Peyer's patch (tissue), 4 donors: ENCODE measurements around the gene MFAP5. TPM values are rescaled to one million over a fixed set of nuclear protein-coding genes. Genes with fewer than 3 reads are reported as not detected.

Experiments used
- DNase-seq, 3 donors: peaks; one replicate each; pipeline ENCODE4 v3.0.0-alpha.2; 2017 to 2019
- H3K27ac ChIP-seq, 4 donors: fragments of 200-600 bp; sonication (generic); one replicate each; pipeline ENCODE4 v1.5.1; 2016 to 2019
- H3K27me3 ChIP-seq, 2 donors: fragments of 200-600 bp; sonication (generic); one replicate each; pipeline ENCODE4 v1.5.1; 2019
- H3K36me3 ChIP-seq, 3 donors: fragments of 200-600 bp; sonication (generic); one replicate each; pipeline ENCODE4 v1.5.1; 2016 to 2019
- H3K4me1 ChIP-seq, 4 donors: fragments of 200-600 bp; sonication (generic); one replicate each; pipeline ENCODE4 v1.5.1; 2016 to 2019
- H3K4me3 ChIP-seq, 4 donors: fragments of 200-600 bp; sonication (generic); 1 replicate in 3 of 4; 2 replicates in 1 of 4; pipeline ENCODE4 v1.5.1; 2016 to 2019; ENCODE audit warnings: mild to moderate bottlenecking in 1 of 4
- H3K9me3 ChIP-seq, 4 donors: fragments of 200-600 bp; sonication (generic); one replicate each; pipeline ENCODE4 v1.5.1; 2016 to 2019; ENCODE audit warnings: mild to moderate bottlenecking in 1 of 4
- POLR2A ChIP-seq, 2 donors: fragments of 450-650 bp; IDR thresholded peaks; one replicate each; pipeline ENCODE4 v1.5.1; 2017; ENCODE audit warnings: antibody characterized with exemption in 2 of 2, mild to moderate bottlenecking in 2 of 2, moderate library complexity in 2 of 2
- total RNA-seq, 4 donors: library from RNA; depleted of rRNA; stranded (reverse); fragments of >200 nt; gene quantifications; one replicate each; pipeline ENCODE4 v1.1.0, GENCODE V29; 2016
- TF ChIP-seq, protein P1 (sequence below), 6 experiments: fragments of 450-650 bp in 4 of 6; fragments of 200-600 bp in 2 of 6; sonication (generic) in 1 of 6; IDR thresholded peaks; one replicate each; pipeline ENCODE4 v1.5.1; 2017 to 2019; ENCODE audit warnings: antibody characterized with exemption in 6 of 6, mild to moderate bottlenecking in 3 of 6, moderate library complexity in 1 of 6

Gene MFAP5
- total RNA-seq, 4 donors from 2014 or later: 17.3 to 67.4 (median 32.4) TPM

DNA sequence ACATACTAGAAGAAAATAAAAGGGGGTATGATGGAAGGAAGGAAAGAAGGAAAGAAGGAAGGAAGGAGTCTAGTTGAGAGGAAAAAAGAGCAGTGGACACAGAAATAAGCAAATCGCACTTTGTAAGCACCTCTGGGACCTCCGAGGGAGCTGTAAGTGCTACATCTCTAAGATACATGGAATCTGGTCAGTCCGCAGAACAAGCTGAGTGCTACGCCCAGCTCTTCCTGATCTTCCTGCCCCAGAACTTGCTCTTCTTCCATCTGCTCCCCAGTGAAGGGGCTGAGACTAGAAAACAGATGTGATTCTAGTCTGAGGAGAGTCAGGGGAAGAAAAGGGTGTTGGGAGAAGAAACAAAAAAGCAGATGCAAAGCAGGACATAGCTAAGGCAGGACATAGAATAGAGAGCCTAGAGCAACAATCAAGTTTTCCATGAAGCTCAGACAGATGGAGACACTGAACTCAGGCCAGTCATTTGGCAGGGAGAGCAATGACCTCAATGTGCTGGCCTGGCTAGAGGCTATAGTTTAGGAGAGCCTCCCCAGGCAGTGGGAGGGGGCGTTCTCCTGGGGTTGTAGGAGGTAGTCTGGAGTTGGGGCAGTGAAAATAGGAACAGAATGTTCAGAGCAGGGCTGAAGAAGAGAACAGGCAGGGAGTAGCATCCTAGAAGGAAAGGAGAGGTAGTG lies 1.7 kb upstream of the MFAP5 start:
- Histone ChIP-seq H3K36me3 (no peaks in the 10 kb centered on the region), H3K9me3 (no peaks in the 10 kb centered on the region), H3K4me3 (no peak overlapping the region), H3K27ac (peak overlapping the region in 1 of 4 donors; percentile 39), H3K4me1 (no peaks in the 10 kb centered on the region), H3K27me3 (no peaks in the 10 kb centered on the region)
- no peak for DNase-seq
- TF ChIP-seq POLR2A (IDR thresholded peaks at IDR 0.05): no peak
- TF ChIP-seq, protein P1, sequence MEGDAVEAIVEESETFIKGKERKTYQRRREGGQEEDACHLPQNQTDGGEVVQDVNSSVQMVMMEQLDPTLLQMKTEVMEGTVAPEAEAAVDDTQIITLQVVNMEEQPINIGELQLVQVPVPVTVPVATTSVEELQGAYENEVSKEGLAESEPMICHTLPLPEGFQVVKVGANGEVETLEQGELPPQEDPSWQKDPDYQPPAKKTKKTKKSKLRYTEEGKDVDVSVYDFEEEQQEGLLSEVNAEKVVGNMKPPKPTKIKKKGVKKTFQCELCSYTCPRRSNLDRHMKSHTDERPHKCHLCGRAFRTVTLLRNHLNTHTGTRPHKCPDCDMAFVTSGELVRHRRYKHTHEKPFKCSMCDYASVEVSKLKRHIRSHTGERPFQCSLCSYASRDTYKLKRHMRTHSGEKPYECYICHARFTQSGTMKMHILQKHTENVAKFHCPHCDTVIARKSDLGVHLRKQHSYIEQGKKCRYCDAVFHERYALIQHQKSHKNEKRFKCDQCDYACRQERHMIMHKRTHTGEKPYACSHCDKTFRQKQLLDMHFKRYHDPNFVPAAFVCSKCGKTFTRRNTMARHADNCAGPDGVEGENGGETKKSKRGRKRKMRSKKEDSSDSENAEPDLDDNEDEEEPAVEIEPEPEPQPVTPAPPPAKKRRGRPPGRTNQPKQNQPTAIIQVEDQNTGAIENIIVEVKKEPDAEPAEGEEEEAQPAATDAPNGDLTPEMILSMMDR (IDR thresholded peaks at IDR 0.05): no peak

- no peaks in the 10 kb centered on the region for H3K9me3 ChIP-seq
- DNase-seq: no peak
- H3K4me3 ChIP-seq: no peak overlapping the region
- no peaks in the 10 kb centered on the region for H3K4me1 ChIP-seq
- TF ChIP-seq, protein P1 (IDR thresholded peaks at IDR 0.05): no peak
- TF ChIP-seq POLR2A (IDR thresholded peaks at IDR 0.05): no peak
- H3K27me3 ChIP-seq: no peaks in the 10 kb centered on the region
- H3K36me3 ChIP-seq: no peaks in the 10 kb centered on the region
- H3K27ac ChIP-seq: no peak overlapping the region
These were observed 875 bp downstream of the MFAP5 start for GRCh38 chr12:8661751-8662150.

DNA sequence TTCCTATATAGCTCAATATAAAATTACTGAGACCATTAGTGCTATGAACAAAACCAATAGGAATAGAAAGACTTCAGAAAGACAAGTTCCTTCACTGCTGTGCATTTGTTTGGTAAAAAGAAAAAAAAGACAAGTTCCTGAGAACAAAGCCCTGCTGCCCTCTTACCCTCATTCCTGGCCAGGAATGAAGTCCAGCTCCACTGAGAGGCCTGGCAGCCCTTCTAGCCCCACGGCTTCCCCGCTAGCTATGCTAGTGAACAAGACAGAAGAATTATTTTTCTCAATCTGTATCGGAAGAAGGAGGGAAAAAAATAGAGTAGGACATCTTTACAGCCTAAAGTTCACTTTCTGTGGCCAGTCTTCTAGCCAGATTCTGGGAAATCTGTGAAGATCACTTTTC lies 1.6 kb downstream of the MFAP5 start:
- no peaks in the 10 kb centered on the region for H3K27me3 ChIP-seq
- DNase-seq: no peak
- no peaks in the 10 kb centered on the region for H3K4me1 ChIP-seq
- no peaks in the 10 kb centered on the region for H3K36me3 ChIP-seq
- no peaks in the 10 kb centered on the region for H3K9me3 ChIP-seq
- no peak overlapping the region for H3K4me3 ChIP-seq
- no peak for TF ChIP-seq POLR2A (IDR thresholded peaks at IDR 0.05)
- TF ChIP-seq, protein P1 (IDR thresholded peaks at IDR 0.05): no peak
- no peak overlapping the region for H3K27ac ChIP-seq

DNA sequence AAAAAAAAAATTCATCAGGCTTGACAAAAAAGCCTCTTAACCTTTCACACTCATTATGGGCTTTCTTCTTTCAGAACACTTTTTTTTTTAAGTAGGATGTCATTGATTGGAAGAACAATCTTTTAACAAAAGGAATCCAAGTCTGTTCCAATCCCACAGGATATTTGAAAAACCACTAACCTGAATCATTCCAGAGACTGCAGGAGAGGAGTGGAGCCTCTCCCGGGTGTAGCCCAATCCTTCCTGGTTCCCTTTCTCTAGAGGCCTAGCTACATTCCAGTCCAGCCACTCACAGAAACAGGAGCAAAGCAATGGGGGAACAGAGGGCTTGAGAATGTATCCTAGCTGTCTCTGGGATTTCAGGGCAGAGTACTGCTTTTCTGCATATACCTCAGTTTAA lies 4.3 kb downstream of the MFAP5 start:
- Histone ChIP-seq H3K4me3 (no peak overlapping the region), H3K9me3 (no peaks in the 10 kb centered on the region), H3K27ac (no peak overlapping the region), H3K4me1 (no peaks in the 10 kb centered on the region), H3K27me3 (no peaks in the 10 kb centered on the region), H3K36me3 (no peaks in the 10 kb centered on the region)
- TF ChIP-seq, protein P1 (IDR thresholded peaks at IDR 0.05): no peak
- no peak for TF ChIP-seq POLR2A (IDR thresholded peaks at IDR 0.05)
- DNase-seq: no peak

GRCh38 chr12:8655421-8655820 lies 7.2 kb downstream of the MFAP5 start:
- Histone ChIP-seq H3K27me3 (no peaks in the 10 kb centered on the region), H3K4me3 (no peak overlapping the region), H3K27ac (no peak overlapping the region), H3K36me3 (no peaks in the 10 kb centered on the region), H3K4me1 (no peaks in the 10 kb centered on the region), H3K9me3 (no peaks in the 10 kb centered on the region)
- DNase-seq: no peak
- no peak for TF ChIP-seq POLR2A (IDR thresholded peaks at IDR 0.05)
- TF ChIP-seq, protein P1 (IDR thresholded peaks at IDR 0.05): no peak
